ENCODE results near the gene RAD9A. TPM values are rescaled to one million over a fixed set of nuclear protein-coding genes. Genes with fewer than 3 reads are reported as not detected.

Gene RAD9A
- total and polyA plus RNA-seq, 9 of the 15 experiments (the other 6 are each of a cell fraction or from before 2014, with no cell fraction given), result 1.4 to 41.2 (median 16.1) TPM

GRCh38 chr11:67357831-67358670, 33.7 kb upstream of the RAD9A start (continued):
- TF ChIP-seq FOXP4 (CRISPR knock-in tag; IDR thresholded peaks at IDR 0.05; ENCODE audit: borderline replicate concordance) (no peak), ZNF436 (CRISPR knock-in tag; IDR thresholded peaks at IDR 0.05) (no peak), ARID3B (CRISPR knock-in tag; IDR thresholded peaks at IDR 0.05; ENCODE audit: borderline replicate concordance) (no peak), ZNF263 (CRISPR knock-in tag; IDR thresholded peaks at IDR 0.05; ENCODE audit: borderline replicate concordance) (peak; percentile 23; the same call in 1 of the 2 replicates), ZNF217 (CRISPR knock-in tag; IDR thresholded peaks at IDR 0.05) (no peak), KLF6 (CRISPR knock-in tag; IDR thresholded peaks at IDR 0.05; ENCODE audit: borderline replicate concordance) (no peak), NFIC (IDR thresholded peaks at IDR 0.05) (peak; percentile 95)
